ENCODE measurements around the gene TPST2.

DNA sequence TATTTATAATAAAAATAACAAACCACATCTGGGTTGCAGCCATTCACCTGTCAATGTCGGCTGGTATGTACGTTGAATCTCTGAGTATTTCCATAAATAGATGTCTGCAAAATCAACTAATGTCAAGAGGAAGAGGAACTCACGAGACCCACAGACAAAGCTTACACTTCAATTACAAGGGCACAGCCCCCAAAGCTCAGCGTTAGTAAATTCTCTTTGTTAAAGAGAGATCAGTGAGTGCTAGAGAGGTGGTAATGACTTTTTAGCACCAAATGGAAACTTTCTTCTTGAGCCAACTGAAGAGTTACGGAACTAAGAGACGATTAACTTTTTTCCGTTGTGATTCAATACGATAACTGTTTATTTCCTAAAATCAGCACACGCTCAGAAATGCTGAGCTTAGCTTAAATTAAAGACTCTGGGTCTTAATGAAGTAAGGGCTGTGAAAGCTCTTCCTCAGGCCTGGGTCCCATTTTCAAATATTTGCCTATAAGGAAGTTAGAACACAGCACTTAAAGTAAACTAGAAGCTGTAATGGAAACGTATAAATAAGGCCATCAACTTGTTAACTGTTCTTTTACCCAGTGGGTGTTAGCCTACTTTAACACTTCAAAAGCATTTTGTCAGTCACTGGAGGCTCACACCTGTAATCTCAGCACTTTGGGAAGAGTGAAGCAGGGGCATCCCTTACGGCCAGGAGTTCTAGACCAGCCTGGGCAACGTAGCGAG is 54.9 kb downstream of the TPST2 start:
- TF ChIP-seq ZNF274 (IDR thresholded peaks at IDR 0.05; ENCODE audit: low read depth, low read length) = no peak
- no peak for TF ChIP-seq YY1 (IDR thresholded peaks at IDR 0.05; ENCODE audit: insufficient read depth, insufficient read length)
- TF ChIP-seq SUZ12 (IDR thresholded peaks at IDR 0.05; ENCODE audit: extremely low read depth, insufficient read depth, insufficient read length) = no peak
